GM13977 (cell line): ENCODE results near the gene LGALS3BP.
"Not testable (repeated sequence)": the region's sequence is repeated elsewhere in the genome, so short reads cannot be mapped to it uniquely, and the experiment has no call there.

Experiments
- DNase-seq: peaks from one replicate; pipeline ENCODE4 v3.0.0; 2012; ENCODE audit warnings: low spot score
- in situ Hi-C: fragments of 300-500 bp; cut with MboI; formaldehyde crosslinking; loops from one replicate; pipeline ENCODE4 v1.12.0; 2022; ENCODE audit warnings: low sequenced_read_pairs, low pct_unique_long_range_greater_than_20kb, mixed read lengths, inconsistent platforms; ENCODE audit not compliant: unreplicated experiment
- TF ChIP-seq, protein P1 (sequence below): IDR thresholded peaks from 2 replicates; pipeline ENCODE4 v1.5.1; 2012; ENCODE audit warnings: mild to moderate bottlenecking, control low read depth; ENCODE audit not compliant: insufficient read depth; ENCODE audit errors: extremely low read depth, missing control alignments

Gene LGALS3BP

DNA sequence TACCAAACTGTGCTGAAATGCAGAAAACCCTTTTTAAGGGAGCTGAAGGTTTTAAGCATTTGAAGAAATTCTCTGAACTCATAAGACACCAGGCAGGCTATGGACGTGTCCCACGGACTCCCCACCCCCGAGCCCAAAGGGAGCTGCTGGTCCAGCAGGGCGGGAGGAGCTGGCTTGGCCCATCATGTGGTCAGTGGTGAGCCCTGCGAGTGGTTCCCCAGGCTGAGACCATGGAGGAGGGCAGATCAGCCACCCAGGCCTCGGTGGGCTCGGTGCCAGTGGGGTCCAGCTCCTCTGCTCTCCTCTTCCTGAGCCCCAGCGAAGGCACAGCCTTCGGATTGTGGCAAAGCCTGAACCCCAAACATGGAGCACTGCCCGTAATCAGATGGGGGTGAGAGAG is 27.0 kb downstream of the LGALS3BP start:
- in situ Hi-C loops: loop anchor here (25.0 kb wide), 1 partner anchor 465 kb away; no protein-coding TSS in a partner anchor
- TF ChIP-seq, protein P1, sequence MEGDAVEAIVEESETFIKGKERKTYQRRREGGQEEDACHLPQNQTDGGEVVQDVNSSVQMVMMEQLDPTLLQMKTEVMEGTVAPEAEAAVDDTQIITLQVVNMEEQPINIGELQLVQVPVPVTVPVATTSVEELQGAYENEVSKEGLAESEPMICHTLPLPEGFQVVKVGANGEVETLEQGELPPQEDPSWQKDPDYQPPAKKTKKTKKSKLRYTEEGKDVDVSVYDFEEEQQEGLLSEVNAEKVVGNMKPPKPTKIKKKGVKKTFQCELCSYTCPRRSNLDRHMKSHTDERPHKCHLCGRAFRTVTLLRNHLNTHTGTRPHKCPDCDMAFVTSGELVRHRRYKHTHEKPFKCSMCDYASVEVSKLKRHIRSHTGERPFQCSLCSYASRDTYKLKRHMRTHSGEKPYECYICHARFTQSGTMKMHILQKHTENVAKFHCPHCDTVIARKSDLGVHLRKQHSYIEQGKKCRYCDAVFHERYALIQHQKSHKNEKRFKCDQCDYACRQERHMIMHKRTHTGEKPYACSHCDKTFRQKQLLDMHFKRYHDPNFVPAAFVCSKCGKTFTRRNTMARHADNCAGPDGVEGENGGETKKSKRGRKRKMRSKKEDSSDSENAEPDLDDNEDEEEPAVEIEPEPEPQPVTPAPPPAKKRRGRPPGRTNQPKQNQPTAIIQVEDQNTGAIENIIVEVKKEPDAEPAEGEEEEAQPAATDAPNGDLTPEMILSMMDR: no peak
- no peak for DNase-seq

DNA sequence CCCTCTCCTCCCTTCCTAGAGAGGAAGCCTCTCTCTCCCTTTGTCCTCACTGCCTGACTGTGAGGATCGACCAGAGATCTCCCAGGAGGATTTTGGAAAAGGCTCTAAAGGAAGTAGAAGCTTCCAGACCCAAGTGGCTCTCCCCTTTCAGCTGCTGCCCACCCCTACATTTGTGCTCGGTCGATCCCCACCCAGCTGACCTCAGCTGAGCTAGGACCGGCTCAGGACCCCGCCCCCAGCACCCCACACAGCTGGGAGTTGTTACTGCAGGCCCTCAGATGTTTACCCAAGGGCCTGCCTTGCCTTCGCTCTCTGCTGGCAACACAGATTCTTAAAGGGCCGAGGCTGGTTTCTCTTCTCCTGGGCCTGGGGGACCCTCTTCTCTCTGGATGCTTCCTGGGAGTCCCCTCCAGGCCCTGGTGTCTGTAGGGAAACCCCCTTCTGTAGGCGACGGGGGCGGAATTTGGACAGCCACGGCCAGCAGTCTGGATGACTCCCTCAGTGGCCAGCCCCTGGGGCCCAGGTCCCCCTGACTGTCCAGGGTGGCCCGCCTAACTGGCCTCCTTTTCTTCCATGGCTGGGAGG is 27.7 kb downstream of the LGALS3BP start:
- in situ Hi-C loops: loop anchor here (25.0 kb wide), 1 partner anchor 465 kb away; no protein-coding TSS in a partner anchor
- DNase-seq: no peak
- TF ChIP-seq, protein P1: no peak

- TF ChIP-seq, protein P1: no peak
- in situ Hi-C loops: loop anchor here (25.0 kb wide), 1 partner anchor 464 kb away; no protein-coding TSS in a partner anchor
- no peak for DNase-seq
Observed at GRCh38 chr17:78950870-78951269, 28.9 kb downstream of the LGALS3BP start.

GRCh38 chr17:78947235-78948149 is 32.2 kb downstream of the LGALS3BP start:
- TF ChIP-seq, protein P1: no peak
- DNase-seq: no peak
- in situ Hi-C loops: no loop called here

DNA sequence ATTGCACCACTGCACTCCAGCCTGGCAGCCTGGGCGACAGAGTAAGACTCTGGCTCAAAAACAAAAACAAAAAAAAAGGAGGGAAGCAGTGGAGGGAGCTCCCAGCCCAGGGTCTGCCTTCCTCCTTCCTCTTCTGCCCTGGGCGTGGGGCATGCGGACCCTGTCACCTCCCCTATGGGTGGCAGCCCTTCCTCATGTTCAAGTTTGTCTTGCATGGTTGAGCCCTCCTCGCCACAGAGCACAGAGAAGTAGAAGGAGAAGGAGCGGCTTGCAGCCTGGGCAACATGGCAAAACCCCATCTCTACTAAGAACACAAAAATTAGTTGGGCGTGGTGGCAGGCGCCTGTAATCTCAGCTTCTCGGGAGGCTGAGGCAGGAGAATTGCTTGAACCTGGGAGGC is 33.1 kb downstream of the LGALS3BP start:
- in situ Hi-C loops: no loop called here
- TF ChIP-seq, protein P1: no peak
- no peak for DNase-seq

- TF ChIP-seq, protein P1: no peak
- in situ Hi-C loops: no loop called here
- no peak for DNase-seq
Observed at GRCh38 chr17:78946131-78946530, 33.6 kb downstream of the LGALS3BP start.

DNA sequence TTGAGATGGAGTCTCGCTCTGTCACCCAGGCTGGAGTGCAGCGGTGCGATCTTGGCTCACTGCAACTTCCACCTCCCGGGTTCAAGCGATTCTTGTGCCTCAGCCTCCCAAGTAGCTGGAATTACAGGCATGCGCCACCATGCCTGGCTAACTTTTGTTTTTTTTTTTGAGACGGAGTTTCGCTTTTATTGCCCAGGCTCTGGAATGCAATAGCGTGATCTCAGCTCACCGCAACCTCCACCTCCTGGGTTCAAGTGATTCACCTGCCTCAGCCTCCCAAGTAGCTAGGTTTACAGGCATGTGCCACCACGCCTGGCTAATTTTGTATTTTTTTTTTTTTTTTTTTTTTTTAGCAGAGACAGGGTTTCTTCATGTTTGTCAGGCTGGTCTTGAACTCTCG is 34.3 kb downstream of the LGALS3BP start:
- in situ Hi-C loops, DNase-seq: not testable (repeated sequence)
